WTC11 (cell line): ENCODE measurements around the gene RFC2. TPM values are rescaled to one million over a fixed set of nuclear protein-coding genes. Genes with fewer than 3 reads are reported as not detected.

Source experiments
- ATAC-seq: fragments of 200-7000 bp; cut with Tn5 transposase; 2 replicates; pipeline ENCODE4 v1.10.0; 2021; ENCODE audit warnings: mild to moderate bottlenecking, moderate library complexity
- CTCF ChIA-PET: fragments of 300-600 bp; sonication (Branson Sonifier 250); formaldehyde crosslinking; loops from one replicate; lab custom pipeline; 2021; ENCODE audit warnings: antibody characterized with exemption; lab: Charles Lee
- POLR2A ChIA-PET: fragments of 350-600 bp; sonication (Branson Sonifier 250); formaldehyde crosslinking; loops from one replicate; lab custom pipeline; 2021; ENCODE audit warnings: antibody characterized with exemption; lab: Charles Lee
- DNase-seq: peaks from one replicate; pipeline ENCODE4 v3.0.0; 2021; ENCODE audit warnings: low spot score
- H3K27ac Mint-ChIP-seq: 2 replicates; pipeline ENCODE4 v1.8.0; 2021; ENCODE audit warnings: mixed read lengths
- H3K27me3 Mint-ChIP-seq: 2 replicates; pipeline ENCODE4 v1.8.0; 2021; ENCODE audit warnings: low read depth, mild to moderate bottlenecking, moderate library complexity, mixed read lengths
- H3K36me3 Mint-ChIP-seq: 2 replicates; pipeline ENCODE4 v1.8.0; 2021; ENCODE audit warnings: mixed read lengths
- H3K4me1 Mint-ChIP-seq: 2 replicates; pipeline ENCODE4 v1.8.0; 2022; ENCODE audit warnings: mixed read lengths
- H3K4me3 Mint-ChIP-seq: 2 replicates; pipeline ENCODE4 v1.8.0; 2021; ENCODE audit warnings: mild to moderate bottlenecking, moderate library complexity, mixed read lengths
- H3K9me3 Mint-ChIP-seq: 2 replicates; pipeline ENCODE4 v1.8.0; 2021; ENCODE audit warnings: mixed read lengths
- FOXP1 ChIP-seq: sonication (generic); formaldehyde crosslinking; IDR thresholded peaks from 2 replicates; pipeline ENCODE4 v1.8.0; 2022; ENCODE audit warnings: missing genetic modification reagents, mild to moderate bottlenecking, moderate library complexity, borderline replicate concordance
- GRHL2 ChIP-seq: fragments of 250-450 bp; sonication (Bioruptor Pico); IDR thresholded peaks from 2 replicates; pipeline ENCODE4 v1.8.0; 2022; ENCODE audit warnings: mild to moderate bottlenecking, moderate library complexity; ENCODE audit not compliant: insufficient replicate concordance, severe bottlenecking
- KAT7 ChIP-seq: sonication (generic); formaldehyde crosslinking; IDR thresholded peaks from 2 replicates; pipeline ENCODE4 v1.8.1; 2023; ENCODE audit warnings: missing genetic modification reagents, mild to moderate bottlenecking, borderline replicate concordance
- OVOL2 ChIP-seq: fragments of 250-450 bp; sonication (Bioruptor Pico); IDR thresholded peaks from 2 replicates; pipeline ENCODE4 v1.9.0; 2021; ENCODE audit warnings: mild to moderate bottlenecking, borderline replicate concordance
- RORB ChIP-seq: fragments of 250-450 bp; sonication (Bioruptor Pico); IDR thresholded peaks from 2 replicates; pipeline ENCODE4 v1.9.0; 2021; ENCODE audit warnings: mild to moderate bottlenecking
- SP1 ChIP-seq: sonication (generic); formaldehyde crosslinking; conservative IDR thresholded peaks from 2 replicates; pipeline ENCODE4 v1.8.1; 2022; ENCODE audit warnings: missing genetic modification reagents
- ZNF416 ChIP-seq: fragments of 250-450 bp; sonication (Bioruptor Pico); IDR thresholded peaks from 2 replicates; pipeline ENCODE4 v1.9.0; 2021; ENCODE audit warnings: mild to moderate bottlenecking, inconsistent platforms
- ZNF671 ChIP-seq: fragments of 250-450 bp; sonication (Bioruptor Pico); IDR thresholded peaks from 2 replicates; pipeline ENCODE4 v1.8.0; 2021; ENCODE audit warnings: mild to moderate bottlenecking
- total RNA-seq: library from RNA; stranded (reverse); gene quantifications from 3 replicates; pipeline ENCODE4 v1.2.3, GENCODE V29; 2021
- TF ChIP-seq, protein P1 (sequence below): sonication (generic); formaldehyde crosslinking; IDR thresholded peaks from 2 replicates; pipeline ENCODE4 v1.8.1; 2022; ENCODE audit warnings: missing genetic modification reagents, borderline replicate concordance
- TF ChIP-seq, protein P2 (sequence below): fragments of 250-450 bp; sonication (Bioruptor Pico); conservative IDR thresholded peaks from 2 replicates; pipeline ENCODE4 v1.9.0; 2021; ENCODE audit warnings: mild to moderate bottlenecking
- TF ChIP-seq, protein P3 (sequence below): fragments of 250-450 bp; sonication (Bioruptor Pico); IDR thresholded peaks from 2 replicates; pipeline ENCODE4 v1.9.0; 2021; ENCODE audit warnings: mild to moderate bottlenecking
- TF ChIP-seq, protein P4 (sequence below): sonication (generic); formaldehyde crosslinking; IDR thresholded peaks from 2 replicates; pipeline ENCODE4 v1.8.0; 2023; ENCODE audit warnings: missing genetic modification reagents, mild to moderate bottlenecking, borderline replicate concordance
- TF ChIP-seq, protein P5 (sequence below): sonication (generic); formaldehyde crosslinking; IDR thresholded peaks from 2 replicates; pipeline ENCODE4 v1.8.1; 2023; ENCODE audit warnings: mild to moderate bottlenecking, missing genetic modification reagents, borderline replicate concordance
- TF ChIP-seq, protein P6 (sequence below): sonication (generic); formaldehyde crosslinking; IDR thresholded peaks from 2 replicates; pipeline ENCODE4 v1.8.1; 2022; ENCODE audit warnings: mild to moderate bottlenecking, missing genetic modification reagents, moderate library complexity, borderline replicate concordance

Gene RFC2
- total RNA-seq, 1 experiment from 2014 or later, result 80.7 TPM

DNA sequence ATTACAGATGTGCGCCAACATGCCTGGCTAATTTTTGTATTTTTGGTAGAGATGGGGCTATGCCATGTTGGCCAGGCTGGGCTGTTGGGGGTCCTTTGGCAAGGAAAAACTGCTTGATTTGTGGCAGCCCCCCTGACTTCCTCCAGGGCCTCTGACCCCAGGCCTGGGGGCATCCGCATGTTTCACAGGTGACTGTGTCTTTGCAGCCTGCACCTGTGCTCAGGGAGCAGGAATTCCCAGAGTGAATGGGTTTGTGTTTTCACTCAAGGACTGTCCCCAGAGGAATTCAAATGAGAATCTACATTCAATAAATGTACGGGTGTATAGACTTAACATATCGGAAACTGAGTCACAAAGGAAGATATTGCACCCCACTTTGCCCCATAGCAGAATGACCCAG is 23.4 kb upstream of the RFC2 start:
- TF ChIP-seq, protein P1, sequence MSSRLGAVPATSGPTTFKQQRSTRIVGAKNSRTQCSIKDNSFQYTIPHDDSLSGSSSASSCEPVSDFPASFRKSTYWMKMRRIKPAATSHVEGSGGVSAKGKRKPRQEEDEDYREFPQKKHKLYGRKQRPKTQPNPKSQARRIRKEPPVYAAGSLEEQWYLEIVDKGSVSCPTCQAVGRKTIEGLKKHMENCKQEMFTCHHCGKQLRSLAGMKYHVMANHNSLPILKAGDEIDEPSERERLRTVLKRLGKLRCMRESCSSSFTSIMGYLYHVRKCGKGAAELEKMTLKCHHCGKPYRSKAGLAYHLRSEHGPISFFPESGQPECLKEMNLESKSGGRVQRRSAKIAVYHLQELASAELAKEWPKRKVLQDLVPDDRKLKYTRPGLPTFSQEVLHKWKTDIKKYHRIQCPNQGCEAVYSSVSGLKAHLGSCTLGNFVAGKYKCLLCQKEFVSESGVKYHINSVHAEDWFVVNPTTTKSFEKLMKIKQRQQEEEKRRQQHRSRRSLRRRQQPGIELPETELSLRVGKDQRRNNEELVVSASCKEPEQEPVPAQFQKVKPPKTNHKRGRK, result no peak
- TF ChIP-seq, protein P2, sequence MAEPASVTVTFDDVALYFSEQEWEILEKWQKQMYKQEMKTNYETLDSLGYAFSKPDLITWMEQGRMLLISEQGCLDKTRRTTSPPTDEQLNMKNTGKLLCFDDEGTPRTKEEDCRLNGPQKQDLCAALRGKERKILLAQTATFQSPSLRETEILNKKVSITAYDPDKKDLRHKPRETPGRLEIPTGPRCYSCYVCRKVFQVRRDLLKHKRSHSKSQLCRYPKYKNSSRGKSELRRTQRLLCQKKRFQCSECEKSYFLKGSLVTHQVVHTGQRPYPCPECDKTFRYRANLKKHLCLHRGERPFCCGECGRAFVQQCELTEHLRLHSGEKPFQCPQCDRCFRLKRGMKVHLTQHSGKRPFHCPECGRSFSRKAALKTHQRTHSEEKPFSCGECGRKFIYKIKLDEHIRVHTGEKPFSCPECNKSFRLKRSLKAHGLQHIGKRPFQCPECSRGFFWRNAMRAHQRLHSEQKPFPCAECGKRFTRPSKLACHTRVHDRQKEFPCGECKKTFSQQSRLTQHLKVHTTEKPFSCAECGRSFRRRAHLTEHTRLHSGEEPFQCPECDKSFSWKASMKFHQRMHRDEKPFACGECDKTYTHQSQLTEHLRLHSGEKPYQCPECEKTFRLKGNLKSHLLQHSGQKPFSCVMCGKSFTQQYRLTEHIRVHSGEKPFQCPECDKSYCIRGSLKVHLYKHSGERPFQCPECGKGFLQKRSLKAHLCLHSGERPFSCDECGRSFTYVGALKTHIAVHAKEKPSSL (CRISPR knock-in tag), result no peak
- TF ChIP-seq OVOL2 (CRISPR knock-in tag) (no peak), ZNF416 (CRISPR knock-in tag) (no peak), FOXP1 (CRISPR knock-in tag) (no peak), SP1 (CRISPR knock-in tag) (no peak), GRHL2 (CRISPR knock-in tag) (no peak), KAT7 (no peak), ZNF671 (CRISPR knock-in tag) (no peak), RORB (no peak)
- TF ChIP-seq, protein P3, sequence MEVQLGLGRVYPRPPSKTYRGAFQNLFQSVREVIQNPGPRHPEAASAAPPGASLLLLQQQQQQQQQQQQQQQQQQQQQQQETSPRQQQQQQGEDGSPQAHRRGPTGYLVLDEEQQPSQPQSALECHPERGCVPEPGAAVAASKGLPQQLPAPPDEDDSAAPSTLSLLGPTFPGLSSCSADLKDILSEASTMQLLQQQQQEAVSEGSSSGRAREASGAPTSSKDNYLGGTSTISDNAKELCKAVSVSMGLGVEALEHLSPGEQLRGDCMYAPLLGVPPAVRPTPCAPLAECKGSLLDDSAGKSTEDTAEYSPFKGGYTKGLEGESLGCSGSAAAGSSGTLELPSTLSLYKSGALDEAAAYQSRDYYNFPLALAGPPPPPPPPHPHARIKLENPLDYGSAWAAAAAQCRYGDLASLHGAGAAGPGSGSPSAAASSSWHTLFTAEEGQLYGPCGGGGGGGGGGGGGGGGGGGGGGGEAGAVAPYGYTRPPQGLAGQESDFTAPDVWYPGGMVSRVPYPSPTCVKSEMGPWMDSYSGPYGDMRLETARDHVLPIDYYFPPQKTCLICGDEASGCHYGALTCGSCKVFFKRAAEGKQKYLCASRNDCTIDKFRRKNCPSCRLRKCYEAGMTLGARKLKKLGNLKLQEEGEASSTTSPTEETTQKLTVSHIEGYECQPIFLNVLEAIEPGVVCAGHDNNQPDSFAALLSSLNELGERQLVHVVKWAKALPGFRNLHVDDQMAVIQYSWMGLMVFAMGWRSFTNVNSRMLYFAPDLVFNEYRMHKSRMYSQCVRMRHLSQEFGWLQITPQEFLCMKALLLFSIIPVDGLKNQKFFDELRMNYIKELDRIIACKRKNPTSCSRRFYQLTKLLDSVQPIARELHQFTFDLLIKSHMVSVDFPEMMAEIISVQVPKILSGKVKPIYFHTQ (CRISPR knock-in tag), result no peak
- TF ChIP-seq, protein P4, sequence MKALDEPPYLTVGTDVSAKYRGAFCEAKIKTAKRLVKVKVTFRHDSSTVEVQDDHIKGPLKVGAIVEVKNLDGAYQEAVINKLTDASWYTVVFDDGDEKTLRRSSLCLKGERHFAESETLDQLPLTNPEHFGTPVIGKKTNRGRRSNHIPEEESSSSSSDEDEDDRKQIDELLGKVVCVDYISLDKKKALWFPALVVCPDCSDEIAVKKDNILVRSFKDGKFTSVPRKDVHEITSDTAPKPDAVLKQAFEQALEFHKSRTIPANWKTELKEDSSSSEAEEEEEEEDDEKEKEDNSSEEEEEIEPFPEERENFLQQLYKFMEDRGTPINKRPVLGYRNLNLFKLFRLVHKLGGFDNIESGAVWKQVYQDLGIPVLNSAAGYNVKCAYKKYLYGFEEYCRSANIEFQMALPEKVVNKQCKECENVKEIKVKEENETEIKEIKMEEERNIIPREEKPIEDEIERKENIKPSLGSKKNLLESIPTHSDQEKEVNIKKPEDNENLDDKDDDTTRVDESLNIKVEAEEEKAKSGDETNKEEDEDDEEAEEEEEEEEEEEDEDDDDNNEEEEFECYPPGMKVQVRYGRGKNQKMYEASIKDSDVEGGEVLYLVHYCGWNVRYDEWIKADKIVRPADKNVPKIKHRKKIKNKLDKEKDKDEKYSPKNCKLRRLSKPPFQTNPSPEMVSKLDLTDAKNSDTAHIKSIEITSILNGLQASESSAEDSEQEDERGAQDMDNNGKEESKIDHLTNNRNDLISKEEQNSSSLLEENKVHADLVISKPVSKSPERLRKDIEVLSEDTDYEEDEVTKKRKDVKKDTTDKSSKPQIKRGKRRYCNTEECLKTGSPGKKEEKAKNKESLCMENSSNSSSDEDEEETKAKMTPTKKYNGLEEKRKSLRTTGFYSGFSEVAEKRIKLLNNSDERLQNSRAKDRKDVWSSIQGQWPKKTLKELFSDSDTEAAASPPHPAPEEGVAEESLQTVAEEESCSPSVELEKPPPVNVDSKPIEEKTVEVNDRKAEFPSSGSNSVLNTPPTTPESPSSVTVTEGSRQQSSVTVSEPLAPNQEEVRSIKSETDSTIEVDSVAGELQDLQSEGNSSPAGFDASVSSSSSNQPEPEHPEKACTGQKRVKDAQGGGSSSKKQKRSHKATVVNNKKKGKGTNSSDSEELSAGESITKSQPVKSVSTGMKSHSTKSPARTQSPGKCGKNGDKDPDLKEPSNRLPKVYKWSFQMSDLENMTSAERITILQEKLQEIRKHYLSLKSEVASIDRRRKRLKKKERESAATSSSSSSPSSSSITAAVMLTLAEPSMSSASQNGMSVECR (CRISPR knock-in tag), result no peak
- TF ChIP-seq, protein P5, sequence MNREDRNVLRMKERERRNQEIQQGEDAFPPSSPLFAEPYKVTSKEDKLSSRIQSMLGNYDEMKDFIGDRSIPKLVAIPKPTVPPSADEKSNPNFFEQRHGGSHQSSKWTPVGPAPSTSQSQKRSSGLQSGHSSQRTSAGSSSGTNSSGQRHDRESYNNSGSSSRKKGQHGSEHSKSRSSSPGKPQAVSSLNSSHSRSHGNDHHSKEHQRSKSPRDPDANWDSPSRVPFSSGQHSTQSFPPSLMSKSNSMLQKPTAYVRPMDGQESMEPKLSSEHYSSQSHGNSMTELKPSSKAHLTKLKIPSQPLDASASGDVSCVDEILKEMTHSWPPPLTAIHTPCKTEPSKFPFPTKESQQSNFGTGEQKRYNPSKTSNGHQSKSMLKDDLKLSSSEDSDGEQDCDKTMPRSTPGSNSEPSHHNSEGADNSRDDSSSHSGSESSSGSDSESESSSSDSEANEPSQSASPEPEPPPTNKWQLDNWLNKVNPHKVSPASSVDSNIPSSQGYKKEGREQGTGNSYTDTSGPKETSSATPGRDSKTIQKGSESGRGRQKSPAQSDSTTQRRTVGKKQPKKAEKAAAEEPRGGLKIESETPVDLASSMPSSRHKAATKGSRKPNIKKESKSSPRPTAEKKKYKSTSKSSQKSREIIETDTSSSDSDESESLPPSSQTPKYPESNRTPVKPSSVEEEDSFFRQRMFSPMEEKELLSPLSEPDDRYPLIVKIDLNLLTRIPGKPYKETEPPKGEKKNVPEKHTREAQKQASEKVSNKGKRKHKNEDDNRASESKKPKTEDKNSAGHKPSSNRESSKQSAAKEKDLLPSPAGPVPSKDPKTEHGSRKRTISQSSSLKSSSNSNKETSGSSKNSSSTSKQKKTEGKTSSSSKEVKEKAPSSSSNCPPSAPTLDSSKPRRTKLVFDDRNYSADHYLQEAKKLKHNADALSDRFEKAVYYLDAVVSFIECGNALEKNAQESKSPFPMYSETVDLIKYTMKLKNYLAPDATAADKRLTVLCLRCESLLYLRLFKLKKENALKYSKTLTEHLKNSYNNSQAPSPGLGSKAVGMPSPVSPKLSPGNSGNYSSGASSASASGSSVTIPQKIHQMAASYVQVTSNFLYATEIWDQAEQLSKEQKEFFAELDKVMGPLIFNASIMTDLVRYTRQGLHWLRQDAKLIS, result no peak
- TF ChIP-seq, protein P6, sequence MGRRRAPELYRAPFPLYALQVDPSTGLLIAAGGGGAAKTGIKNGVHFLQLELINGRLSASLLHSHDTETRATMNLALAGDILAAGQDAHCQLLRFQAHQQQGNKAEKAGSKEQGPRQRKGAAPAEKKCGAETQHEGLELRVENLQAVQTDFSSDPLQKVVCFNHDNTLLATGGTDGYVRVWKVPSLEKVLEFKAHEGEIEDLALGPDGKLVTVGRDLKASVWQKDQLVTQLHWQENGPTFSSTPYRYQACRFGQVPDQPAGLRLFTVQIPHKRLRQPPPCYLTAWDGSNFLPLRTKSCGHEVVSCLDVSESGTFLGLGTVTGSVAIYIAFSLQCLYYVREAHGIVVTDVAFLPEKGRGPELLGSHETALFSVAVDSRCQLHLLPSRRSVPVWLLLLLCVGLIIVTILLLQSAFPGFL (CRISPR knock-in tag), result no peak
- peaks cover 33% of the 10 kb centered on the region for H3K4me1 Mint-ChIP-seq
- DNase-seq, result no peak
- no peak for ATAC-seq
- no peak overlapping the region for H3K4me3 Mint-ChIP-seq
- ChIA-PET CTCF (no interaction called here), POLR2A (no interaction called here)
- no peaks in the 10 kb centered on the region for H3K9me3 Mint-ChIP-seq
- H3K27me3 Mint-ChIP-seq, result no peaks in the 10 kb centered on the region
- 0 out of 2 replicates have a peak overlapping the region, but pooled peaks have one; percentile 49 for H3K27ac Mint-ChIP-seq
- H3K36me3 Mint-ChIP-seq, result no peaks in the 10 kb centered on the region
